HG02840 (cell line): ENCODE data around the gene UGT1A9.
"Not testable (repeated sequence)": the region's sequence is repeated elsewhere in the genome, so short reads cannot be mapped to it uniquely, and the experiment has no call there.

ENCODE experiments used
- ATAC-seq: cut with Tn5 transposase; IDR thresholded peaks from one replicate; pipeline ENCODE4 v1.9.1; 2021; ENCODE audit warnings: mild to moderate bottlenecking, moderate library complexity, moderate number of reproducible peaks; ENCODE audit not compliant: unreplicated experiment, low FRiP score

The UGT1A9 gene

GRCh38 chr2:233671290-233672161 is at the start of gene UGT1A9:
TSS of gene UGT1A9 (plus strand) at chr2:233671898. CDS start at chr2:233671935, 37 bp downstream.
- no peak for ATAC-seq

- ATAC-seq: no peak
Observed at GRCh38 chr2:233627331-233628025, 44.2 kb upstream of the UGT1A9 start.

- not testable (repeated sequence) for ATAC-seq
Observed at GRCh38 chr2:233636306-233636705, 35.4 kb upstream of the UGT1A9 start, which contains the start of gene UGT1A10. TSS of gene UGT1A10 (plus strand) at chr2:233636448. CDS start at chr2:233636523, 75 bp downstream.

- no peak for ATAC-seq
Observed at GRCh38 chr2:233638836-233639235, 32.9 kb upstream of the UGT1A9 start.

- ATAC-seq: no peak
Observed at GRCh38 chr2:233639860-233640259, 31.8 kb upstream of the UGT1A9 start.

GRCh38 chr2:233643128-233643527 is 28.6 kb upstream of the UGT1A9 start:
- ATAC-seq: no peak

- ATAC-seq: not testable (repeated sequence)
Observed at GRCh38 chr2:233646033-233646432, 25.7 kb upstream of the UGT1A9 start.

- no peak for ATAC-seq
Observed at GRCh38 chr2:233650981-233651380, 20.7 kb upstream of the UGT1A9 start.

- no peak for ATAC-seq
Observed at GRCh38 chr2:233651430-233651829, 20.3 kb upstream of the UGT1A9 start.

- no peak for ATAC-seq
Observed at GRCh38 chr2:233654501-233654900, 17.2 kb upstream of the UGT1A9 start.

- no peak for ATAC-seq
Observed at GRCh38 chr2:233655043-233655442, 16.7 kb upstream of the UGT1A9 start.

GRCh38 chr2:233655943-233656342 is 15.8 kb upstream of the UGT1A9 start:
- not testable (repeated sequence) for ATAC-seq

GRCh38 chr2:233656443-233656842 is 15.3 kb upstream of the UGT1A9 start:
- ATAC-seq: no peak

- ATAC-seq: no peak
Observed at GRCh38 chr2:233658610-233659009, 13.1 kb upstream of the UGT1A9 start.

- no peak for ATAC-seq
Observed at GRCh38 chr2:233663911-233664310, 7.8 kb upstream of the UGT1A9 start.

- no peak for ATAC-seq
Observed at GRCh38 chr2:233668605-233669260, 3.0 kb upstream of the UGT1A9 start.

GRCh38 chr2:233672886-233673285 is 1.2 kb downstream of the UGT1A9 start:
- ATAC-seq: no peak

- no peak for ATAC-seq
Observed at GRCh38 chr2:233673896-233674295, 2.2 kb downstream of the UGT1A9 start.

GRCh38 chr2:233674314-233674713 is 2.6 kb downstream of the UGT1A9 start:
- no peak for ATAC-seq

- ATAC-seq: no peak
Observed at GRCh38 chr2:233674995-233675394, 3.3 kb downstream of the UGT1A9 start.

- no peak for ATAC-seq
Observed at GRCh38 chr2:233676046-233676445, 4.3 kb downstream of the UGT1A9 start.
